ENCODE results near the gene MTHFD1L.

GRCh38 chr6:151147118-151147832 is 281.8 kb downstream of the MTHFD1L start:
- TF ChIP-seq, protein P1, sequence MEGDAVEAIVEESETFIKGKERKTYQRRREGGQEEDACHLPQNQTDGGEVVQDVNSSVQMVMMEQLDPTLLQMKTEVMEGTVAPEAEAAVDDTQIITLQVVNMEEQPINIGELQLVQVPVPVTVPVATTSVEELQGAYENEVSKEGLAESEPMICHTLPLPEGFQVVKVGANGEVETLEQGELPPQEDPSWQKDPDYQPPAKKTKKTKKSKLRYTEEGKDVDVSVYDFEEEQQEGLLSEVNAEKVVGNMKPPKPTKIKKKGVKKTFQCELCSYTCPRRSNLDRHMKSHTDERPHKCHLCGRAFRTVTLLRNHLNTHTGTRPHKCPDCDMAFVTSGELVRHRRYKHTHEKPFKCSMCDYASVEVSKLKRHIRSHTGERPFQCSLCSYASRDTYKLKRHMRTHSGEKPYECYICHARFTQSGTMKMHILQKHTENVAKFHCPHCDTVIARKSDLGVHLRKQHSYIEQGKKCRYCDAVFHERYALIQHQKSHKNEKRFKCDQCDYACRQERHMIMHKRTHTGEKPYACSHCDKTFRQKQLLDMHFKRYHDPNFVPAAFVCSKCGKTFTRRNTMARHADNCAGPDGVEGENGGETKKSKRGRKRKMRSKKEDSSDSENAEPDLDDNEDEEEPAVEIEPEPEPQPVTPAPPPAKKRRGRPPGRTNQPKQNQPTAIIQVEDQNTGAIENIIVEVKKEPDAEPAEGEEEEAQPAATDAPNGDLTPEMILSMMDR (conservative IDR thresholded peaks at IDR 0.05 in 1 of 2, IDR thresholded peaks at IDR 0.05 in 1 of 2; ENCODE audit: low read depth in 1 of 2, low read length in 2 of 2) = no peak
- no peak for TF ChIP-seq EZH2 (IDR thresholded peaks at IDR 0.05; ENCODE audit: low read length, missing control alignments)

Data from fibroblast of lung (primary cell).